Medulla oblongata (tissue), 1 donor: Measurements from ENCODE around the gene ESR1.

Experiments
- DNase-seq: peaks from one replicate; pipeline ENCODE4 v3.0.0-alpha.2; 2015; ENCODE audit errors: extremely low spot score

ESR1 gene

GRCh38 chr6:151807513-151808370 is at the start of gene ESR1:
Gene ESR1, plus strand, starts transcription at chr6:151807682. Its CDS starts 231 bp downstream, at chr6:151807913.
- no peak for DNase-seq

- DNase-seq, result no peak
These were observed 47.0 kb upstream of the ESR1 start for GRCh38 chr6:151760486-151760885.

- DNase-seq, result no peak
These were observed 45.6 kb upstream of the ESR1 start for GRCh38 chr6:151761851-151762250.

GRCh38 chr6:151762817-151763216 is 44.7 kb upstream of the ESR1 start:
- DNase-seq, result no peak

GRCh38 chr6:151763303-151763702 is 44.2 kb upstream of the ESR1 start:
- DNase-seq, result no peak

GRCh38 chr6:151763938-151764680 is 43.4 kb upstream of the ESR1 start:
- peak; percentile 76 for DNase-seq

- peak; percentile 88 for DNase-seq
These were observed 42.0 kb upstream of the ESR1 start for GRCh38 chr6:151765444-151765886.

- no peak for DNase-seq
These were observed 35.0 kb upstream of the ESR1 start for GRCh38 chr6:151772446-151772845.

GRCh38 chr6:151773382-151773781 is 34.1 kb upstream of the ESR1 start:
- no peak for DNase-seq

- no peak for DNase-seq
These were observed 24.9 kb upstream of the ESR1 start for GRCh38 chr6:151782560-151782959.

- no peak for DNase-seq
These were observed 23.8 kb upstream of the ESR1 start for GRCh38 chr6:151783692-151784091.

- DNase-seq, result no peak
These were observed 22.9 kb upstream of the ESR1 start for GRCh38 chr6:151784441-151785214.

- DNase-seq, result no peak
These were observed 10.5 kb upstream of the ESR1 start for GRCh38 chr6:151796842-151797530.

GRCh38 chr6:151803743-151804142 is 3.7 kb upstream of the ESR1 start:
- no peak for DNase-seq

GRCh38 chr6:151804585-151805285 is 2.7 kb upstream of the ESR1 start:
- no peak for DNase-seq

- DNase-seq, result no peak
These were observed 2.1 kb upstream of the ESR1 start for GRCh38 chr6:151805286-151805840.

- no peak for DNase-seq
These were observed 547 bp upstream of the ESR1 start for GRCh38 chr6:151806757-151807512.

GRCh38 chr6:151808371-151809241 is 1.1 kb downstream of the ESR1 start:
- DNase-seq, result no peak

- no peak for DNase-seq
These were observed 3.6 kb downstream of the ESR1 start for GRCh38 chr6:151811081-151811480.
